ENCODE results near the gene SORCS2.

DNA sequence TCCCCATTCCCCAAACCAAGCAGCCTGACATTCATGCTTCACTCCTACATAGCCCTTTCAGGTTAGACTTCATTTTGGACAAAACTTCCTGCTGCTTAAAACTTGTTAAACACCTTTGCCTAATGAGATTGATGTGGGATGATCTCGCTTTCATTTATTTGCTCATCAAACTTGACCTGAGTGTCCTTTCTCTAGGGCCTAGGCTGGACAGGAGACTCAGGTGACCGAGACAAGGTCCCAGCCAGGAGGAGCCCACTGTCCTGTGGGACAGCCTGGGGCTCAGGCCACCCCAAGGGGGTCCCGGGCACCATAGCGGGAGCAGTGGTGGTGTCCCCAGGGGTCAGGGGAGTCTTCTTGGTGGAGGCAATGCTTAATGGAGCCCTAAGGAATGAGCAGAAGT is 266.1 kb downstream of the SORCS2 start:
- no peak for TF ChIP-seq EZH2phosphoT487 (IDR thresholded peaks at IDR 0.05; ENCODE audit: insufficient read depth, low read depth)
- TF ChIP-seq EZH2 (IDR thresholded peaks at IDR 0.05; ENCODE audit: insufficient read depth, poor library complexity, severe bottlenecking), result no peak

Measured in GM23248 (cell line).